Panc1 (cell line): ENCODE results near the gene MAG. TPM values are rescaled to one million over a fixed set of nuclear protein-coding genes. Genes with fewer than 3 reads are reported as not detected.

Source experiments
- ATAC-seq: fragments of 200-7000 bp; cut with Tn5 transposase; 2 replicates; pipeline ENCODE4 v1.9.1; 2020; ENCODE audit warnings: mild to moderate bottlenecking, moderate library complexity
- BruUV-seq: library from RNA; stranded (reverse); fragments of 400-500 nt; replicated peaks from 2 replicates; lab custom pipeline; 2021; lab: Mats Ljungman, UMichigan
- CTCF ChIA-PET: fragments of 300-600 bp; sonication (Branson Sonifier 250); formaldehyde crosslinking; loops from one replicate; lab custom pipeline; 2022; ENCODE audit warnings: antibody characterized with exemption; lab: Charles Lee
- POLR2A ChIA-PET: fragments of 300-600 bp; sonication (Branson Sonifier 250); formaldehyde crosslinking; loops from one replicate; lab custom pipeline; 2022; ENCODE audit warnings: antibody characterized with exemption; lab: Charles Lee
- DNase-seq: peaks from one replicate; pipeline ENCODE4 v3.0.0-alpha.2; 2010; ENCODE audit warnings: low read depth, low spot score
- H3K27ac ChIP-seq: 2 replicates; pipeline ENCODE4 v1.5.1; 2011; ENCODE audit warnings: mild to moderate bottlenecking, low read length, inconsistent platforms
- H3K27me3 ChIP-seq: fragments of 200-500 bp; sonication (Bioruptor generic); 2 replicates; pipeline ENCODE4 v1.6.0; 2014; ENCODE audit warnings: low read length, inconsistent platforms; ENCODE audit not compliant: control insufficient read depth, insufficient read depth
- H3K36me3 ChIP-seq: fragments of 200-500 bp; sonication (Bioruptor generic); 2 replicates; pipeline ENCODE4 v1.5.1; 2014; ENCODE audit warnings: inconsistent platforms, mild to moderate bottlenecking, low read length, moderate library complexity; ENCODE audit not compliant: control insufficient read depth, insufficient read depth
- H3K4me1 ChIP-seq: 2 replicates; pipeline ENCODE4 v1.5.1; 2011; ENCODE audit warnings: inconsistent platforms, mild to moderate bottlenecking, low read length, moderate library complexity; ENCODE audit not compliant: control insufficient read depth, insufficient read depth
- H3K4me3 ChIP-seq, 2 experiments: 2 replicates each; pipeline ENCODE4 v1.5.1; 2011 to 2012; ENCODE audit warnings: low read depth in 2 of 2, low read length in 2 of 2, mild to moderate bottlenecking in 2 of 2, inconsistent platforms in 1 of 2, moderate library complexity in 1 of 2
- H3K9me3 ChIP-seq: fragments of 200-500 bp; sonication (Bioruptor generic); 2 replicates; pipeline ENCODE4 v1.5.1; 2014; ENCODE audit warnings: low read depth, mild to moderate bottlenecking, inconsistent platforms, low read length, moderate library complexity; ENCODE audit not compliant: control insufficient read depth, insufficient read depth
- POLR2AphosphoS5 ChIP-seq: IDR thresholded peaks from 2 replicates; pipeline ENCODE4 v1.6.1; 2012; ENCODE audit warnings: mild to moderate bottlenecking, low read depth, low read length, moderate library complexity
- SIN3A ChIP-seq: IDR thresholded peaks from 2 replicates; pipeline ENCODE4 v1.6.1; 2012; ENCODE audit warnings: low read depth, mild to moderate bottlenecking, low read length, moderate library complexity, borderline replicate concordance; ENCODE audit not compliant: insufficient read depth
- TCF7L2 ChIP-seq: IDR thresholded peaks from 2 replicates; pipeline ENCODE4 v1.6.1; 2011; ENCODE audit warnings: mild to moderate bottlenecking, low read depth, low read length, inconsistent platforms
- in situ Hi-C: cut with HindIII; loops from 2 replicates; pipeline ENCODE4 v1.10.0; 2016; ENCODE audit warnings: low sequenced_read_pairs, low pct_unique_long_range_greater_than_20kb
- intact Hi-C: fragments of 100-400 bp; cut with micrococcal nuclease; formaldehyde crosslinking; loops from one replicate; pipeline ENCODE4 v1.10.0; 2022; ENCODE audit not compliant: unreplicated experiment
- total RNA-seq: library from RNA; stranded (reverse); gene quantifications from one replicate; pipeline ENCODE4 v1.2.1, GENCODE V29; 2021; ENCODE audit not compliant: unreplicated experiment
- TF ChIP-seq, protein P1 (sequence below): fragments of 450-650 bp; IDR thresholded peaks from 2 replicates; pipeline ENCODE4 v1.5.1; 2017; ENCODE audit warnings: mild to moderate bottlenecking
- TF ChIP-seq, protein P2 (sequence below), 2 experiments: IDR thresholded peaks; 2 replicates each; pipeline ENCODE4 v1.6.1; 2011 to 2012; ENCODE audit warnings: low read depth in 2 of 2, control low read depth in 1 of 2, low read length in 1 of 2, mild to moderate bottlenecking in 1 of 2, moderate library complexity in 1 of 2; ENCODE audit not compliant: insufficient read depth in 1 of 2

The MAG gene
- total RNA-seq, 1 experiment from 2014 or later = not detected

DNA sequence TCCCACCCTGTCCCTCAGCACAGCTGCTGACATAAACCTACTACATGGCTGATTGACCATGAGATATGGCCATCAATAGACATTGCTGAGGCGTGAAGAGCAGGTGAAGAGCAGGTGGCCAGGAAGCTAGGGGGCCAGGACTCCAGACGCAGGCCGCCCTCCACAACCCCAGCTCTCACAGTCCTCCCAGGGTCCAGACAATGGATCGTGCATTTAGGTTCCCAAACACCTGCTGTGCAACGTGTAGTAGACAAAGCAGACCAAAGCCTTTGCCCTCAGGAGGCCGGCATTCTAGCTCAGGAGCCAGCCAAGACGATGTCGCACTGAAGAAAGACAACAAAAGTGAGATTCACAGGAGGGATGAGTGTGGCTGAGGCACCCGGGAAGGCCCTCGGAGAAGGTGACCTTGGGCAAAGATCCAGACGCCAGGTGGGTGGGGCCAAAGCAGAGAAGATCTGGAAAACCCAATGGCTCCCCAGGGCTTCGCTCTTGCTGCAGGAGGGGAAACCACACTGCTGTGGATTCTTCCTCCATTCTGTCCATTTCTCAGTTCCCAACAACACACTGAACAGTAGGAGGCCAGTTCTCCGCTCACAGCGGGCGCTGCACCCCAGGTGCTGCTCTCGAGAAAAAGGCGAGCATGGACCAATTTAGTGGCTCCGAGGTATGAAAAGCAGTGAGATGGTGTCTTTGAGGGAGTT, 57.1 kb downstream of the MAG start:
- in situ Hi-C loops (no loop called here), intact Hi-C loops (no loop called here)
- peaks cover 4% of the 10 kb centered on the region; the same call in 1 of the 2 replicates for H3K27me3 ChIP-seq
- TF ChIP-seq TCF7L2 (no peak), SIN3A (no peak), POLR2AphosphoS5 (no peak)
- TF ChIP-seq, protein P1, sequence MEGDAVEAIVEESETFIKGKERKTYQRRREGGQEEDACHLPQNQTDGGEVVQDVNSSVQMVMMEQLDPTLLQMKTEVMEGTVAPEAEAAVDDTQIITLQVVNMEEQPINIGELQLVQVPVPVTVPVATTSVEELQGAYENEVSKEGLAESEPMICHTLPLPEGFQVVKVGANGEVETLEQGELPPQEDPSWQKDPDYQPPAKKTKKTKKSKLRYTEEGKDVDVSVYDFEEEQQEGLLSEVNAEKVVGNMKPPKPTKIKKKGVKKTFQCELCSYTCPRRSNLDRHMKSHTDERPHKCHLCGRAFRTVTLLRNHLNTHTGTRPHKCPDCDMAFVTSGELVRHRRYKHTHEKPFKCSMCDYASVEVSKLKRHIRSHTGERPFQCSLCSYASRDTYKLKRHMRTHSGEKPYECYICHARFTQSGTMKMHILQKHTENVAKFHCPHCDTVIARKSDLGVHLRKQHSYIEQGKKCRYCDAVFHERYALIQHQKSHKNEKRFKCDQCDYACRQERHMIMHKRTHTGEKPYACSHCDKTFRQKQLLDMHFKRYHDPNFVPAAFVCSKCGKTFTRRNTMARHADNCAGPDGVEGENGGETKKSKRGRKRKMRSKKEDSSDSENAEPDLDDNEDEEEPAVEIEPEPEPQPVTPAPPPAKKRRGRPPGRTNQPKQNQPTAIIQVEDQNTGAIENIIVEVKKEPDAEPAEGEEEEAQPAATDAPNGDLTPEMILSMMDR = no peak
- TF ChIP-seq, protein P2, sequence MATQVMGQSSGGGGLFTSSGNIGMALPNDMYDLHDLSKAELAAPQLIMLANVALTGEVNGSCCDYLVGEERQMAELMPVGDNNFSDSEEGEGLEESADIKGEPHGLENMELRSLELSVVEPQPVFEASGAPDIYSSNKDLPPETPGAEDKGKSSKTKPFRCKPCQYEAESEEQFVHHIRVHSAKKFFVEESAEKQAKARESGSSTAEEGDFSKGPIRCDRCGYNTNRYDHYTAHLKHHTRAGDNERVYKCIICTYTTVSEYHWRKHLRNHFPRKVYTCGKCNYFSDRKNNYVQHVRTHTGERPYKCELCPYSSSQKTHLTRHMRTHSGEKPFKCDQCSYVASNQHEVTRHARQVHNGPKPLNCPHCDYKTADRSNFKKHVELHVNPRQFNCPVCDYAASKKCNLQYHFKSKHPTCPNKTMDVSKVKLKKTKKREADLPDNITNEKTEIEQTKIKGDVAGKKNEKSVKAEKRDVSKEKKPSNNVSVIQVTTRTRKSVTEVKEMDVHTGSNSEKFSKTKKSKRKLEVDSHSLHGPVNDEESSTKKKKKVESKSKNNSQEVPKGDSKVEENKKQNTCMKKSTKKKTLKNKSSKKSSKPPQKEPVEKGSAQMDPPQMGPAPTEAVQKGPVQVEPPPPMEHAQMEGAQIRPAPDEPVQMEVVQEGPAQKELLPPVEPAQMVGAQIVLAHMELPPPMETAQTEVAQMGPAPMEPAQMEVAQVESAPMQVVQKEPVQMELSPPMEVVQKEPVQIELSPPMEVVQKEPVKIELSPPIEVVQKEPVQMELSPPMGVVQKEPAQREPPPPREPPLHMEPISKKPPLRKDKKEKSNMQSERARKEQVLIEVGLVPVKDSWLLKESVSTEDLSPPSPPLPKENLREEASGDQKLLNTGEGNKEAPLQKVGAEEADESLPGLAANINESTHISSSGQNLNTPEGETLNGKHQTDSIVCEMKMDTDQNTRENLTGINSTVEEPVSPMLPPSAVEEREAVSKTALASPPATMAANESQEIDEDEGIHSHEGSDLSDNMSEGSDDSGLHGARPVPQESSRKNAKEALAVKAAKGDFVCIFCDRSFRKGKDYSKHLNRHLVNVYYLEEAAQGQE (IDR thresholded peaks at IDR 0.05; ENCODE audit: insufficient read depth in 1 of 2, low read depth in 2 of 2, low read length in 1 of 2) = no peak
- BruUV-seq = no TSS peak
- no peak overlapping the region for H3K4me3 ChIP-seq
- DNase-seq (no peak), ATAC-seq (no peak)
- no peak overlapping the region for H3K27ac ChIP-seq
- CTCF ChIA-PET = no interaction called here
- H3K9me3 ChIP-seq = no peaks in the 10 kb centered on the region
- H3K4me1 ChIP-seq = no peaks in the 10 kb centered on the region
- POLR2A ChIA-PET = no interaction called here
- H3K36me3 ChIP-seq = no peaks in the 10 kb centered on the region

DNA sequence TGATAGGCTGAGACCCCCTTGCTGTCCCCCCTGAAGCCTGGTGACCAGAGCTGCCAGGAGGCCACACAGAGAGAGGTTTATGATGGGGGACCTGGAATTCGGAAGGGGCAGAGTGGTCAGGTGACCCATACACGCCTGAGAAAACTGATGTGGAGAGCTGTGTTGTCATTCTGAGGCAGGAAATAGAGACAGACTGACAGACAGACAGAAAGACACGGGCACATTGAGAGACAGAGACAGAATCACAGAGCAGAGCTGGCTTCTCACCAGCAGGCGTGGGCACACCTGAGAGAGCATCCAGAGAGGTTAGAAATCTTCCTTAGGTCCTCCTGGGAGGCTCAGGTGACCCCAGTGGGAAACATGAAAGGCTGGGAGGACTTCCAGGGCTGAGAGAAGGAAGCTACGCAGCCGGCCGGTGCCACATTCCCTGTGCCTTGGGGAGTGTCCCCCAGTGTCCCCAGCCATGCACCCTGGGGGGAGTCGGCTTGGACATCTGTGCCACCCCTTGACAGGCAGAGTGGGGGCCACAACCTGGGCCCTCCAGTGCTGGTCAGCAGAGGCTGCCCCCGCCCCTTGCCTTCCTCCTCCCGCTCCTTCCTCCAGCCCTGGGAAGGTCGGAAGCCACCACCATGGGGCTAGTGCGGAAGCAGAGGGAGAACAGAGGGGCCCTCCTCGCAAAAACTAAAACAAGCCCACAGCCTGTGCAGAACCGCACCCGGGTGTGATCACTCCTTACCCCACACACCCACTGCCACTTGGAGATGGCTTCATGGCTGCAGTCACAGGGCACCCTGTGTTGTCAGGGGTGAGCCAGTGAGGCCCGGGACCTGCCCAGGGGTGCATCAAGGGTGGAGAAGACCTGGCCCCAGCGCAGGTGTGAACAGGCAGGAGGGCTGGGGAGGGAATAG, 57.9 kb downstream of the MAG start:
- CTCF ChIA-PET = no interaction called here
- Histone ChIP-seq H3K9me3 (no peaks in the 10 kb centered on the region), H3K4me1 (no peaks in the 10 kb centered on the region), H3K4me3 (no peak overlapping the region), H3K27me3 (peaks cover 4% of the 10 kb centered on the region; the same call in 1 of the 2 replicates), H3K27ac (no peak overlapping the region), H3K36me3 (no peaks in the 10 kb centered on the region)
- TF ChIP-seq, protein P2 (IDR thresholded peaks at IDR 0.05; ENCODE audit: insufficient read depth in 1 of 2, low read depth in 2 of 2, low read length in 1 of 2) = no peak
- TF ChIP-seq TCF7L2 (no peak), POLR2AphosphoS5 (no peak), SIN3A (no peak)
- TF ChIP-seq, protein P1 = no peak
- intact Hi-C loops = loop anchor here (10.0 kb wide), 1 partner anchor 145 kb away; the partner anchor contains the start of gene KRTDAP
- ATAC-seq (no peak), DNase-seq (no peak)
- no TSS peak for BruUV-seq
- in situ Hi-C loops = no loop called here
- POLR2A ChIA-PET = no interaction called here
